ENCODE data around the gene HEPN1.

The HEPN1 gene

GRCh38 chr11:124918950-124919349 is at the start of gene HEPN1:
HEPN1 (plus strand) TSS chr11:124919250.
- no peak for DNase-seq

GRCh38 chr11:124869331-124869730 is 49.7 kb upstream of the HEPN1 start:
- DNase-seq, result no peak

GRCh38 chr11:124869856-124870387 is 49.1 kb upstream of the HEPN1 start:
- DNase-seq, result no peak

- no peak for DNase-seq
Measured at GRCh38 chr11:124870430-124870829, 48.6 kb upstream of the HEPN1 start.

- no peak for DNase-seq
Measured at GRCh38 chr11:124872280-124872679, 46.8 kb upstream of the HEPN1 start.

GRCh38 chr11:124872741-124873140 is 46.3 kb upstream of the HEPN1 start:
- no peak for DNase-seq

GRCh38 chr11:124873951-124874350 is 45.1 kb upstream of the HEPN1 start:
- DNase-seq, result no peak

GRCh38 chr11:124874571-124875255 is 44.3 kb upstream of the HEPN1 start:
- DNase-seq, result no peak

- no peak for DNase-seq
Measured at GRCh38 chr11:124875401-124875800, 43.6 kb upstream of the HEPN1 start.

GRCh38 chr11:124875943-124876817 is 42.9 kb upstream of the HEPN1 start:
- peak; percentile 81 for DNase-seq

GRCh38 chr11:124876818-124877630 is 42.0 kb upstream of the HEPN1 start:
- DNase-seq, result no peak

- DNase-seq, result no peak
Measured at GRCh38 chr11:124877631-124877909, 41.5 kb upstream of the HEPN1 start.

- no peak for DNase-seq
Measured at GRCh38 chr11:124877910-124878758, 40.9 kb upstream of the HEPN1 start.

- DNase-seq, result no peak
Measured at GRCh38 chr11:124878759-124879492, 40.1 kb upstream of the HEPN1 start.

- DNase-seq, result no peak
Measured at GRCh38 chr11:124879493-124880289, 39.4 kb upstream of the HEPN1 start.

- DNase-seq, result no peak
Measured at GRCh38 chr11:124880290-124880611, 38.8 kb upstream of the HEPN1 start.

- no peak for DNase-seq
Measured at GRCh38 chr11:124880958-124881357, 38.1 kb upstream of the HEPN1 start.

GRCh38 chr11:124882339-124883071 is 36.5 kb upstream of the HEPN1 start:
- no peak for DNase-seq

- no peak for DNase-seq
Measured at GRCh38 chr11:124884340-124884739, 34.7 kb upstream of the HEPN1 start.

- DNase-seq, result no peak
Measured at GRCh38 chr11:124884869-124885479, 34.1 kb upstream of the HEPN1 start.

Measured in CD4-positive, alpha-beta T cell treated with Interleukin-10 for 1 hour (primary cell).